Hepatocyte (in vitro differentiated cells): ENCODE measurements around the gene ZSCAN12.

Experiments
- EZH2 ChIP-seq: fragments of 200-600 bp; sonication (generic); IDR thresholded peaks from 2 replicates; pipeline ENCODE4 v1.6.1; 2016; ENCODE audit warnings: antibody characterized with exemption, mild to moderate bottlenecking, borderline replicate concordance
- TF ChIP-seq, protein P1 (sequence below): fragments of 200-600 bp; sonication (generic); IDR thresholded peaks from 2 replicates; pipeline ENCODE4 v1.5.1; 2016; ENCODE audit warnings: antibody characterized with exemption, mild to moderate bottlenecking; ENCODE audit not compliant: poor library complexity

DNA sequence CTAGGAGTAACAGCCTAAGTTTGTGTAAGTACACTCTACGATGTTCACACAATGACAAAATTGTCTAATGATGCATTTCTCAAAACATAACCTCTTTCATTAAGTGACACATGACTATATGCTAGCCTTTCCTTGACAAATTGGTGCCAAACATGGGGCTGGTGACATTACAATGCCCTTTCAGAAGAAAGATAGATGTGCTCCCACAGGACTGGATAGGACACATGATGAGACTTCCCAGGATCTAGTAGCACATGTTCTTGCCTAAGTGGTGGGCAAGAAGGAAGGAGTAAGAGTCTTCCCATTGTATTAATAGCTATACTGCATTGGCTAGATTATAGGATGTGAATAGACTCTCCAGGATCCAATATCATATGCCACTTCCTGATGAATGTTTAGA, 28.3 kb downstream of the ZSCAN12 start:
- TF ChIP-seq, protein P1, sequence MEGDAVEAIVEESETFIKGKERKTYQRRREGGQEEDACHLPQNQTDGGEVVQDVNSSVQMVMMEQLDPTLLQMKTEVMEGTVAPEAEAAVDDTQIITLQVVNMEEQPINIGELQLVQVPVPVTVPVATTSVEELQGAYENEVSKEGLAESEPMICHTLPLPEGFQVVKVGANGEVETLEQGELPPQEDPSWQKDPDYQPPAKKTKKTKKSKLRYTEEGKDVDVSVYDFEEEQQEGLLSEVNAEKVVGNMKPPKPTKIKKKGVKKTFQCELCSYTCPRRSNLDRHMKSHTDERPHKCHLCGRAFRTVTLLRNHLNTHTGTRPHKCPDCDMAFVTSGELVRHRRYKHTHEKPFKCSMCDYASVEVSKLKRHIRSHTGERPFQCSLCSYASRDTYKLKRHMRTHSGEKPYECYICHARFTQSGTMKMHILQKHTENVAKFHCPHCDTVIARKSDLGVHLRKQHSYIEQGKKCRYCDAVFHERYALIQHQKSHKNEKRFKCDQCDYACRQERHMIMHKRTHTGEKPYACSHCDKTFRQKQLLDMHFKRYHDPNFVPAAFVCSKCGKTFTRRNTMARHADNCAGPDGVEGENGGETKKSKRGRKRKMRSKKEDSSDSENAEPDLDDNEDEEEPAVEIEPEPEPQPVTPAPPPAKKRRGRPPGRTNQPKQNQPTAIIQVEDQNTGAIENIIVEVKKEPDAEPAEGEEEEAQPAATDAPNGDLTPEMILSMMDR = no peak
- TF ChIP-seq EZH2 = no peak
